GM12872 (cell line): ENCODE measurements around the gene VSIR.

Source experiments
- TF ChIP-seq, protein P1 (sequence below): IDR thresholded peaks from 3 replicates; pipeline ENCODE4 v1.5.1; 2011; ENCODE audit warnings: low read depth, mild to moderate bottlenecking, low read length, moderate library complexity; ENCODE audit not compliant: insufficient read depth

Gene VSIR

GRCh38 chr10:71798308-71798624, 24.9 kb upstream of the VSIR start:
- TF ChIP-seq, protein P1, sequence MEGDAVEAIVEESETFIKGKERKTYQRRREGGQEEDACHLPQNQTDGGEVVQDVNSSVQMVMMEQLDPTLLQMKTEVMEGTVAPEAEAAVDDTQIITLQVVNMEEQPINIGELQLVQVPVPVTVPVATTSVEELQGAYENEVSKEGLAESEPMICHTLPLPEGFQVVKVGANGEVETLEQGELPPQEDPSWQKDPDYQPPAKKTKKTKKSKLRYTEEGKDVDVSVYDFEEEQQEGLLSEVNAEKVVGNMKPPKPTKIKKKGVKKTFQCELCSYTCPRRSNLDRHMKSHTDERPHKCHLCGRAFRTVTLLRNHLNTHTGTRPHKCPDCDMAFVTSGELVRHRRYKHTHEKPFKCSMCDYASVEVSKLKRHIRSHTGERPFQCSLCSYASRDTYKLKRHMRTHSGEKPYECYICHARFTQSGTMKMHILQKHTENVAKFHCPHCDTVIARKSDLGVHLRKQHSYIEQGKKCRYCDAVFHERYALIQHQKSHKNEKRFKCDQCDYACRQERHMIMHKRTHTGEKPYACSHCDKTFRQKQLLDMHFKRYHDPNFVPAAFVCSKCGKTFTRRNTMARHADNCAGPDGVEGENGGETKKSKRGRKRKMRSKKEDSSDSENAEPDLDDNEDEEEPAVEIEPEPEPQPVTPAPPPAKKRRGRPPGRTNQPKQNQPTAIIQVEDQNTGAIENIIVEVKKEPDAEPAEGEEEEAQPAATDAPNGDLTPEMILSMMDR = no peak

- TF ChIP-seq, protein P1 = no peak
These were observed 24.4 kb upstream of the VSIR start for GRCh38 chr10:71797533-71798307.

- TF ChIP-seq, protein P1 = no peak
These were observed 23.6 kb upstream of the VSIR start for GRCh38 chr10:71796749-71797405.

DNA sequence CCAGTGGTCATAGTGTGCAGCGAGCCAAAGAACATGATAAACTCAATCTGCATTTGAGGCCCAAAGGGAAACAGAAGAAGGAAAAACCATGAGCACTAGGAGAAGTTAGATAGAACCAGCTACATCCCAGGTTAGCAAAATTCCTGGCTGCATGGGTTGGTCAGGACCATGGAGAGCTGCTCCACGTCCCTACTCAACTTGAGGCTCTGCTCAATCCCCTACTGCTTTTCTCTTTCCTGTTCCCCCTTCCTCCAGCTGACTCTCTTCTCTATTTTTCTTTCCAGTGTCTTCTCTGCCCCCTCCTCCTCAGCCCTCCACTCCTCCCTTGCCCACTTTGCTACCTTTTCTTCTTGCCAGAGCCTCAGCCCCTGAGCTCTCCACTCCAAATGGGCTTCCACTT, 21.9 kb upstream of the VSIR start:
- TF ChIP-seq, protein P1 = no peak

DNA sequence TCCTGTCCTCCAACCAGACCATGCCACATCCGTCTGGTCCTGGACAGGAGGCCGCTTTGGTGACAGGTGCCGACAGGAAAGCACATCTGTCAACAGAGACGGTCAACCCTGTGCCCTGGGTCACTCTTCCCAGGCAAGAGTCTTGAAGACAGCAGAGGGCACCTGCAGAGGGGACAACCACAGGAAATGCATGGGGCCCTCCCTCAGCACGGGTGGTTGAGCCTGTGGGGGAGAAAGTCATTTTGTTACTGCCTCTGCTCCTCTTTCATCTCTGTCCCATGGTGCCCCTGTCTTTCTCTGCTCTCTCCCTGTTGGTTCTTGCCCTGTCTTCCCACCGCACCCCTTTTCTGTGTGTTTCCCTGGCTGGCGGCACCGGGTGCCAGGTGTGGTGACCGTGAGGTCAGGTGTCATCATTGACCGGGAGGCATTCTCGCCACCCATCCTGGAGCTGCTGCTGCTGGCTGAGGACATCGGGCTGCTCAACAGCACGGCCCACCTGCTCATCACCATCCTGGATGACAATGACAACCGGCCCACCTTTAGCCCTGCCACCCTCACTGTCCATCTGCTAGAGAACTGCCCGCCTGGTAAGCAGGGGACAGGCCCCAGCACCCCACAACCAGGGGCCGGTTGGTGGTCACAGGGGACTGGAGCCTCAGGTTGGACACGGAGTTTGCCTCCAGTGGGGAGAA, 17.6 kb upstream of the VSIR start:
- TF ChIP-seq, protein P1 = no peak

DNA sequence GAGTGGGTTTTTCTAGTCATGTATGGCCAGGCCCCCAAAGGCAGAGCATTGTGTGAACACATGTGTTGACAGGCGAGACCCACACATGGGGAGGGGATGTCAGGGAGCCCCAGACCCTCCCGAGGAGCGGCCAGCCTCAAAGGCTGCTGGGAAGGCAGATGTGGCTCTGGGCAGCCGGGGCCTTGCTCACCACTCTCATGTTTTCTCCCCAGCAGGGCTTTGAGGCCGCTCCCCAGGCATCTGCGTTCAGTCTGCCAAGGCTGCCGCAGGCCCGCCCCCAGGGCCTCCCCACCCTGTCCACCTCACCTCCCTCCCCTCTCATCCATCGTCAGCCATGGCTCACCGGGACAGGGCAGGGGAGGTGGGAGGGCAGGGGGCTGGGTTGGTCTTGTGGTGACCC, 16.6 kb upstream of the VSIR start:
- TF ChIP-seq, protein P1 = no peak

GRCh38 chr10:71788954-71789353, 15.6 kb upstream of the VSIR start:
- TF ChIP-seq, protein P1 = no peak
